Caki2 (cell line): ENCODE measurements around the gene IP6K3. TPM values are rescaled to one million over a fixed set of nuclear protein-coding genes. Genes with fewer than 3 reads are reported as not detected.

Source experiments
- DNase-seq: peaks from one replicate; pipeline ENCODE4 v3.0.0-alpha.2; 2015; ENCODE audit warnings: low read depth
- in situ Hi-C: cut with HindIII; loops from 2 replicates; pipeline ENCODE4 v1.10.0; 2016; ENCODE audit warnings: low sequenced_read_pairs, low pct_unique_long_range_greater_than_20kb, mixed read lengths
- total RNA-seq: library from RNA; depleted of rRNA; stranded (reverse); fragments of >200 nt; shearing (Covaris generic); gene quantifications from 2 replicates; pipeline ENCODE4 v1.2.3, GENCODE V29; 2014; ENCODE audit warnings: low replicate concordance

IP6K3 gene
- total RNA-seq, 1 experiment from 2014 or later: 0.07 TPM

- in situ Hi-C loops: no loop called here
- DNase-seq: no peak
These were observed 16.1 kb downstream of the IP6K3 start for GRCh38 chr6:33730611-33731010.

- DNase-seq: no peak
- in situ Hi-C loops: no loop called here
These were observed 17.6 kb downstream of the IP6K3 start for GRCh38 chr6:33729059-33729458.

GRCh38 chr6:33728438-33728837 is 18.3 kb downstream of the IP6K3 start:
- no peak for DNase-seq
- in situ Hi-C loops: no loop called here

- no peak for DNase-seq
- in situ Hi-C loops: no loop called here
These were observed 18.8 kb downstream of the IP6K3 start for GRCh38 chr6:33727932-33728331.

- in situ Hi-C loops: no loop called here
- DNase-seq: no peak
These were observed 19.6 kb downstream of the IP6K3 start for GRCh38 chr6:33727126-33727525.

GRCh38 chr6:33726696-33727095 is 20.0 kb downstream of the IP6K3 start:
- DNase-seq: no peak
- in situ Hi-C loops: no loop called here

- DNase-seq: no peak
- in situ Hi-C loops: no loop called here
These were observed 20.6 kb downstream of the IP6K3 start for GRCh38 chr6:33725891-33726673.

GRCh38 chr6:33725222-33725621 is 21.5 kb downstream of the IP6K3 start:
- DNase-seq: no peak
- in situ Hi-C loops: no loop called here

GRCh38 chr6:33724102-33725023 is 22.3 kb downstream of the IP6K3 start:
- in situ Hi-C loops: no loop called here
- no peak for DNase-seq

GRCh38 chr6:33723371-33724085 is 23.2 kb downstream of the IP6K3 start:
- in situ Hi-C loops: no loop called here
- DNase-seq: no peak

- in situ Hi-C loops: no loop called here
These were observed 24.5 kb downstream of the IP6K3 start for GRCh38 chr6:33722103-33722623.

GRCh38 chr6:33721508-33721907 is 25.2 kb downstream of the IP6K3 start:
- no peak for DNase-seq
- in situ Hi-C loops: no loop called here

More at GRCh38 chr6:33722103-33722623, 24.5 kb downstream of the IP6K3 start:
- DNase-seq: no peak

- DNase-seq: no peak
- in situ Hi-C loops: no loop called here
These were observed 25.7 kb downstream of the IP6K3 start for GRCh38 chr6:33720998-33721397.

GRCh38 chr6:33719326-33719987 is 27.2 kb downstream of the IP6K3 start:
- no peak for DNase-seq

GRCh38 chr6:33718713-33719112 is 28.0 kb downstream of the IP6K3 start:
- no peak for DNase-seq
- in situ Hi-C loops: loop anchor here (10.0 kb wide), 1 partner anchor 64 kb away; no protein-coding TSS in a partner anchor

More at GRCh38 chr6:33719326-33719987, 27.2 kb downstream of the IP6K3 start:
- in situ Hi-C loops: loop anchor here (10.0 kb wide), 1 partner anchor 65 kb away; no protein-coding TSS in a partner anchor

- no peak for DNase-seq
- in situ Hi-C loops: loop anchor here (10.0 kb wide), 1 partner anchor 63 kb away; no protein-coding TSS in a partner anchor
These were observed 28.7 kb downstream of the IP6K3 start for GRCh38 chr6:33717934-33718455.

GRCh38 chr6:33716890-33717632 is 29.6 kb downstream of the IP6K3 start:
- DNase-seq: no peak
- in situ Hi-C loops: loop anchor here (10.0 kb wide), 1 partner anchor 62 kb away; no protein-coding TSS in a partner anchor
